HG03469 (cell line): ENCODE measurements around the gene C2.

Source experiments
- ATAC-seq: cut with Tn5 transposase; IDR thresholded peaks from one replicate; pipeline ENCODE4 v1.9.1; 2021; ENCODE audit warnings: mild to moderate bottlenecking, moderate library complexity, moderate number of reproducible peaks; ENCODE audit not compliant: unreplicated experiment

Gene C2

DNA sequence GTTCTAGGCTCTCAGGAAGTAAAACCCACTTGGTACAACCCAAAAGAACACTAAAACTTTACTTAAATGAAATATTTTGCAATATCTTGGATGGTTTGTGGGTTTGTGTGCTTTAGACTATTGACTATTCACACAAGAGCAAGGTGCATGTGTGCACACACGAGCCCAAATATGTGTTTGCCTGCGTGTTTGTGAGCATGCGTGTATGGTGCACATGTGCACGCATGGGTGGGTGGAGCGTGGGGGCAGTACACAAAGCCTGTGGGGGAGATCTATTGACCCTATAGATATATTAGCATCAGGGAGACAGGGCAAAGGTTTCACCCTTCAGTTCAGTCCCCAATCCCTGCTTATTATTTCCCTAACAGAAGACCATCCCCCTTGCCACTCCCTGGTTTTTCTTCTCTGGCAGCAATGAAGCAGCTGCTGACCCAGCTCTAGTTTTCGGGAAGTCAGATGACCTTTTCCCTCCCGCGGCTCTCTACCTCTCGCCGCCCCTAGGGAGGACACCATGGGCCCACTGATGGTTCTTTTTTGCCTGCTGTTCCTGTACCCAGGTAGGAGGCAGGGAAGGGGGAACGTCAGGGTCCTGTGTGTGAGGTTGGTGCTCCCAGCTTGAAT is at the start of gene C2:
Gene C2, plus strand, starts transcription at position 476 of the 621 bp plus-strand sequence. Its CDS starts 36 bp downstream, at position 512.
- ATAC-seq = no peak

- ATAC-seq = no peak
These were observed 49.3 kb upstream of the C2 start for GRCh38 chr6:31878222-31878621.

DNA sequence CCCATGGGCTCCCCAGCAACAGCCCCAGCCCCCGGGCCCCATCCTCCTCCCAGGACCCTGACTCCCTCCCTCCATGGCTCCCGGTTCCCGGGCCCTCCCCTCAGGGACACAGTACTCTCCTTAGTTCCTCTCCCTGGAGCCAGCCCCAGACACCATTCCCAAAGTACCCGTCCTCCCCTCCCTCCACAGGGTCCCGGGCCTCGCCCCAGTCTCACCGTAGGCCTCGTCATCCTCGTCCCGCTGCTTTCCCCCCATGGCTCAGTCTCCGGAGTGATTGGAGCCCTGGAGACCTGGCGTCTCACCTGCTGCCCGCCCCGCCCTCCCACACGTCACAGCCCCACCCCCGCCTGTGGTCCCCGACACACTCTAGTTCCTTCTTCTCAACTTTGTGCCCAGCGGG is 48.8 kb upstream of the C2 start, which contains the start of gene SLC44A4:
Gene SLC44A4, minus strand, starts transcription at position 272 of the 400 bp plus-strand sequence. Its CDS starts 17 bp downstream, at position 255.
- no peak for ATAC-seq

GRCh38 chr6:31879143-31879542 is 48.4 kb upstream of the C2 start:
- no peak for ATAC-seq

DNA sequence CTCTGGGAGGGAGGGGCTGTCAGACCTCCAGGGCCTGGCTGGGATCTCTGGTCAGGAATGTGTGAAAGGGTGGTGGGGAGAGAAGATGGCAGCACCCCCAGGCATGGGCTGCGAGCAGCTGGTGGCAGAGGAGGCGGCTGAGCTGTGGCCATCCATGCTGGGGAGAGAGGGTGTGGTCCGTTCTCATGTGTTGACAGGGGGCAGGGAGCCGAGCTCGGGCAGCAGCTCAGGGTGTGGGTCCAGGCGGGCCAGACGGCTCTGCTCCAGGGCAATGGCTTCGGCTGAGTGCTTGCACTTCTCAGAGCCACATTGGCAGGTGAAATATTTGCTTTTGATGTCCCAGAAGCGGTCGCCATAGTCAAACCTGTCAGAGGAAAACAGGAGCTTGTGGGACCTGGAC is 47.6 kb upstream of the C2 start:
- no peak for ATAC-seq

DNA sequence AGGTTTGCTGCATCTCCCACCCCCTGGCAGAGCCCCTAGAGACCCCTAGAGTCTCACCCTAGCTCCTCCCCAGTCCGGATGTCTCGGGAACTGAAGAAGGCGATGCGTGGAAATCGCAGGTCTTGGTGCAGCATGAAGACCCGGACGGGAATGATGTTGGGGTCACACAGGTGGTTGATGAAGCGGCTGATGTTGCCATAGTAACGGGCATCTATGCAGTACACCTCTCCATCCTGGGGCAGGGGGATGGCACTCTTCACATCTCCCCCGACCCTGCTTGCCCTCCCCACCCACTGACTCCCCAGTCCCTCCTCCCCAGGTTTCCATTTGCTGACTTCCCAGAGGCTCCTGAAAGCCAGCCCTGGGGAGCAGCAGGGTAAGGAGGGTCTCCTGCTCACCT is 46.9 kb upstream of the C2 start:
- no peak for ATAC-seq

- ATAC-seq = no peak
These were observed 46.2 kb upstream of the C2 start for GRCh38 chr6:31881136-31881859.

- no peak for ATAC-seq
These were observed 45.2 kb upstream of the C2 start for GRCh38 chr6:31882344-31882743.

GRCh38 chr6:31883676-31884075 is 43.8 kb upstream of the C2 start:
- ATAC-seq = no peak

- no peak for ATAC-seq
These were observed 42.9 kb upstream of the C2 start for GRCh38 chr6:31884528-31885035.

- no peak for ATAC-seq
These were observed 41.0 kb upstream of the C2 start for GRCh38 chr6:31886541-31886991.

GRCh38 chr6:31887173-31888007 is 40.1 kb upstream of the C2 start:
- no peak for ATAC-seq

DNA sequence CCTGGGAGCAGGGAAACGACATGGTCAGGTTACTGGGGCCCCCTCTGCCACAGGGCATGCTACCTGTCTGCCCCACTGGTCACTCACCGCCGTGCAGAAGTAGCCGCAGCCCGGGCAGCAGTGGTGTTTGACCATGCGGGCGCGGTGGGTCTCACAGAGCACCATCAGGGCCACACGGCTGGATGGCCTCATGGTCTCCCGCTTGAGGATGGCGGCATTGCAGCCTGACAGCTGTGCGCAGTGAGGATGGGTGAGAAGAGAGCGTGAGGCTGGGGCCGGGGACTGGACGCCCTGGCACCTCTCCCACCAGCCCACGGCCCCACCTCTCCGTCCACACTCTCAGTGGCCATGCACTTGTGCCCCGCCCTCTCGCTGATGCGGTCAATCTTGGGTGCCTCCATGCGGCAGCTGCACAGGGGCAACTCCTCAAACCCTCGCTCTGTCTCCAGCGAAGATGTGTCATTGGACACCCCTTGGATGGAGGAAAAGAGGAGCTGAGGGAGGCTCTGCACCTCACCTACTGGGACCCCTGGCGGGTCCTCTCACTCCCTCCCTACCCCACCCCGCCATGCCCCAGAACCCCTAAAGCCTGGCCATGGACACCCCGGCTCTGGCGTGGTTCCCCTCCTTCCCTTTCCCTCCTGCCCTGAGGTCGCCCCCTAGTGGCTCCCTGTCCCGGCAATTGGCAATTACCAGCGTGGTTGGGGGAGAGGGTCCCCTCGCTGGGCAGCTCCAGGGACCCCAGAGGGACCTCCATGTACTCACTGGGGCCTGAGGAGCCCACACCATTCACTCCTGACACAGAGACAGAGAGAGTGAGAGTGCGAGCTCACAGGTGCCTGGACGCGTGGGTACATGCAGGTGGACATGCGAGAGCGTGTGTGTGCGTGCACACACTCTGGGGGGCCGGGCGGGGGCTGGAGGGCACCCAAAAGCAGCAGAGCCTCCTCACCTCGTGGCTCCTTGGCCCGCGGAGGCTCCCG is 39.0 kb upstream of the C2 start:
- no peak for ATAC-seq

GRCh38 chr6:31889331-31889972 is 38.1 kb upstream of the C2 start:
- ATAC-seq = no peak

- ATAC-seq = no peak
These were observed 34.7 kb upstream of the C2 start for GRCh38 chr6:31892821-31893220.

DNA sequence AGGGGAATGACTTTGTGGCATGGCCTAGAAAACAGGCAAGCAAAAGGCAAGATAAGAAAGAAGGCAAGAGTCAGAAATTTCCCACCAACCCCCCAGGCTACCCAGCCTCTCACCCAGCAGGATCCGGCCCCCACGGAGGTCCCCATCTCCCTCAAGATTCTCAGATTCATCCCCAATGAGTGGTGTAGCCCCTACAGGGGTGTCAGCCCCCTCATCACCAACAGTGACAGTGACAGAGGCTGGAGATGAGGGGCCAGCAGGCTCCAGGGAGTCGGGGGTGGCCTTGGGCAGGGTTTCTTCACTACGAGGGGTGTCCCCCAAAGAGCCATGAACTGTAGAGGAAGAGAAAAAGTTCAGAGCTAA is 31.0 kb upstream of the C2 start:
- no peak for ATAC-seq

GRCh38 chr6:31896856-31897611 is 30.5 kb upstream of the C2 start:
- no peak for ATAC-seq

DNA sequence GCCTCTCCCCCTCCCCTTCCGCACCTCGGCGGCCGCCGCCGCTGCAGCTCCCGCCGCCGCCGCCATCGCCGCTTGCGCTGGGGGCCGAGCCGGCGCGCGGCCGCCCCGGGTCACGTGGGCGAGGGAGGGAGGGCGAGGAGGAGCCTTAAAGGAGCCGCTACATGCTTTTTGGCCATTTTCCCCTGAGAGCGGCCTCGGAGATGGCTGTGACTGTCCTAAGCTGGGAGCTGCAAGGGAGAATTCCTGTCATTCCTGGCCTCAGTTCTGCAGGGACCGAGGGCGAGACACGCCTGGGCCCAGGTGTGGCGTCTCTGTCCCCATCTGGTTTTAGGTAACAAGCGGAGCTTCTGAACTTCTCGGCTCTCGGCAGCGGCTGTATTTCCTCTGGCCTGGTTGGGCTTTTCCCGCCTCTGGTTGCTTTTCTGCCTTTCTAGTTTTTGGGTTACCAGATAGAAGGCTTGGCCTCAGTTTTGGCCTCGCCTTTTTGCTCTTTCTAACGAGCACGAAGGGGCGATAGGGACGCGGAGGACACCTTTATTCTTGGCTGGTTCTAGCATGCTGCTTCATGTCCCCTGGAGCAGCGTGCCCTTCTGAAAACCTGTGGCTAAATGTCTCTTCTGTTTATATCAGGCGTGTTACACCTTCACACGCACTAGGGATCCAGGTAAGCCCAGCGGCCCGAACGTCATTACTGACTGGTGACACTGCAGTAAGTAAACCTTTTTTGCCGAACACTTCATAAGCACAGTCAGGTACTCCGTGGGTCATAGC is 29.7 kb upstream of the C2 start, which contains the start of gene EHMT2:
Gene EHMT2, minus strand, starts transcription at position 87 of the 771 bp plus-strand sequence. Its CDS starts 21 bp downstream, at position 66.
- no peak for ATAC-seq
